HL-60 (cell line): ENCODE data around the gene NUDT19.

ENCODE experiments used
- DNase-seq, 2 experiments: peaks; one replicate each; pipeline ENCODE4 v3.0.0-alpha.2; 2010 to 2020; ENCODE audit warnings: low read depth in 1 of 2, low spot score in 1 of 2
- H3K27ac ChIP-seq: fragments of 250-450 bp; sonication (Bioruptor Pico); replicated peaks from 2 replicates; pipeline ENCODE4 v1.5.1; 2020; ENCODE audit warnings: mild to moderate bottlenecking, moderate library complexity
- H3K27me3 ChIP-seq: fragments of 250-450 bp; sonication (Bioruptor Pico); 2 replicates; pipeline ENCODE4 v1.5.1; 2021; ENCODE audit warnings: mild to moderate bottlenecking, moderate library complexity; ENCODE audit not compliant: insufficient read depth, poor library complexity, severe bottlenecking
- H3K4me3 ChIP-seq: replicated peaks from 2 replicates; pipeline ENCODE4 v1.5.1; 2011; ENCODE audit warnings: mild to moderate bottlenecking, control low read depth, low read length; ENCODE audit not compliant: insufficient read depth
- CTCF ChIP-seq: IDR thresholded peaks from one replicate; pipeline ENCODE4 v1.5.1; 2011; ENCODE audit warnings: low read length, control low read depth, inconsistent platforms; ENCODE audit not compliant: insufficient read depth
- GABPA ChIP-seq: IDR thresholded peaks from 2 replicates; pipeline ENCODE4 v1.6.1; 2012; ENCODE audit warnings: low read depth
- POLR2AphosphoS5 ChIP-seq: IDR thresholded peaks from 2 replicates; pipeline ENCODE4 v1.6.1; 2012; ENCODE audit warnings: low read depth
- REST ChIP-seq: IDR thresholded peaks from 2 replicates; pipeline ENCODE4 v1.6.1; 2012; ENCODE audit warnings: low read depth; ENCODE audit not compliant: insufficient replicate concordance
- SPI1 ChIP-seq: IDR thresholded peaks from 2 replicates; pipeline ENCODE4 v1.6.1; 2012; ENCODE audit warnings: low read depth, mild to moderate bottlenecking, borderline replicate concordance

Gene NUDT19

DNA sequence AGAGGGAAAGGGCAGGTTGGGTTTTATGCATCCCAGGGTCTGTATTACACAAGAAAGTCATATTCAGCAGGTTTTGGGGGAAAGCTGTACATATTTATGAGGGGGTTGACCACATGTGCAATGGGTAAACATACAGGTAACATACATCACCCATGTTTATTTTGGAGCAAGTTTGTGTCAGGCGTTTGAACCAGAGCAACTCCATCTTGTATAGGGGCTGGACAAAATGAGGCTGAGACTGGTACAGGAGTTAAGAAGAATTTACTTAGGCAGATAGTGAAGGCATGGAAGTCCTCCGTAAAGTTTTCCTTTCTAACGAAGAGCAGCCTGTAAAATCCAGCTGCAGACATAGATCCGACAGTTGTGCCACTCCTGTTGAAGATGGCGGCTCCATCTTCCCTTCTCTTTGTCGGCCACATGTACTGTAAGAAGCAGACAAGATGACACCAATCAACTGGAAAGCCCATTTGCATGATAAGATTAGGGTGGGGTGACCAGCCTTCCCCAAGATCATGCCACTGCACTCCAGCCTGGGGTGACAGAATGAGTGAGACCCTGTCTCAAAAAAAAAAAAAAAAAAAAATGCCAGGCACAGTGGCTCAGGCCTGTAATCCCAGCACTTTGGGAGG lies 4.7 kb upstream of the NUDT19 start:
- DNase-seq = no peak
- no peak overlapping the region for H3K4me3 ChIP-seq
- TF ChIP-seq SPI1 (no peak), GABPA (no peak), POLR2AphosphoS5 (no peak), REST (no peak), CTCF (no peak)
- H3K27me3 ChIP-seq = no peaks in the 10 kb centered on the region
- H3K27ac ChIP-seq = no peak overlapping the region

DNA sequence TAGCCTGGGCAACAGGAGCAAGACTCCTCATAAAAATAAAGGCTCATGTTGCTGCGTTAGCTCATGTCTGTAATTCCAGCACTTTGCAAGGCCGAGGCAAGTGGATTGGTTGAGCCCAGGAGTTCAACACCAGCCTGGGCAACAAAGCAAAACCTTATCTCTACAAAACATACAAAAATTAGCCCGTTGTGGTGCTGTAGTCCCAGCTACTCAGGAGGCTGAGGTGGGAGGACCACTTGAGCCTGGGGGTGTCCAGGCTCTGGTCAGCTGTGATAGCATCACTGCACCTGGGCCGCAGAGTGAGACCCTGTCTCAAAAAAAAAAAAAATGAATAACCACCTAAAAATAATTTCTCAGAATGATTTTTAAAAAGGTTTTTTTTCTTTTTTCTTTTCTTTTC lies 3.9 kb upstream of the NUDT19 start:
- Histone ChIP-seq H3K27me3 (no peaks in the 10 kb centered on the region), H3K27ac (no peak overlapping the region), H3K4me3 (no peak overlapping the region)
- no peak for DNase-seq
- TF ChIP-seq CTCF (no peak), REST (no peak), POLR2AphosphoS5 (no peak), SPI1 (no peak)

GRCh38 chr19:32688311-32688710 lies 3.3 kb upstream of the NUDT19 start:
- H3K4me3 ChIP-seq = no peak overlapping the region
- DNase-seq = peak; percentile 49 to 56
- no peaks in the 10 kb centered on the region for H3K27me3 ChIP-seq
- TF ChIP-seq SPI1 (peak; percentile 85; the same call in 1 of the 2 replicates), GABPA (no peak), REST (no peak), POLR2AphosphoS5 (peak; percentile 26; the same call in 1 of the 2 replicates)
- 0 out of 2 replicates have a peak overlapping the region, but pooled peaks have one; percentile 5 for H3K27ac ChIP-seq
